ENCODE data around the gene MTNR1A.

MTNR1A gene

GRCh38 chr4:186483656-186484055, 71.7 kb downstream of the MTNR1A start:
- no peak for TF ChIP-seq RAD21 (IDR thresholded peaks at IDR 0.05; ENCODE audit: low read depth)
- no peak for TF ChIP-seq CEBPB (IDR thresholded peaks at IDR 0.05)
- no peak for TF ChIP-seq ZBTB7A (IDR thresholded peaks at IDR 0.05; ENCODE audit: low read depth)
- TF ChIP-seq CREB1 (IDR thresholded peaks at IDR 0.05; ENCODE audit: low read depth), result no peak
- TF ChIP-seq TCF12 (IDR thresholded peaks at IDR 0.05; ENCODE audit: low read depth), result no peak
- no peak for TF ChIP-seq TEAD4 (IDR thresholded peaks at IDR 0.05)
- no peak for TF ChIP-seq TAF1 (IDR thresholded peaks at IDR 0.05; ENCODE audit: low read depth)
- TF ChIP-seq USF1 (IDR thresholded peaks at IDR 0.05), result no peak
- no peak for TF ChIP-seq YY1 (IDR thresholded peaks at IDR 0.05; ENCODE audit: low read depth)
- TF ChIP-seq MAX (IDR thresholded peaks at IDR 0.05), result no peak
- TF ChIP-seq REST (IDR thresholded peaks at IDR 0.05; ENCODE audit: low read depth), result no peak
- TF ChIP-seq NFIC (IDR thresholded peaks at IDR 0.05), result no peak
- no peak for TF ChIP-seq FOXM1 (IDR thresholded peaks at IDR 0.05; ENCODE audit: borderline replicate concordance, low read depth)
